HG02571 (cell line): ENCODE measurements around the gene WIF1.

ENCODE experiments used
- ATAC-seq: cut with Tn5 transposase; IDR thresholded peaks from one replicate; pipeline ENCODE4 v1.9.1; 2021; ENCODE audit warnings: mild to moderate bottlenecking, moderate library complexity; ENCODE audit not compliant: unreplicated experiment

WIF1 gene

DNA sequence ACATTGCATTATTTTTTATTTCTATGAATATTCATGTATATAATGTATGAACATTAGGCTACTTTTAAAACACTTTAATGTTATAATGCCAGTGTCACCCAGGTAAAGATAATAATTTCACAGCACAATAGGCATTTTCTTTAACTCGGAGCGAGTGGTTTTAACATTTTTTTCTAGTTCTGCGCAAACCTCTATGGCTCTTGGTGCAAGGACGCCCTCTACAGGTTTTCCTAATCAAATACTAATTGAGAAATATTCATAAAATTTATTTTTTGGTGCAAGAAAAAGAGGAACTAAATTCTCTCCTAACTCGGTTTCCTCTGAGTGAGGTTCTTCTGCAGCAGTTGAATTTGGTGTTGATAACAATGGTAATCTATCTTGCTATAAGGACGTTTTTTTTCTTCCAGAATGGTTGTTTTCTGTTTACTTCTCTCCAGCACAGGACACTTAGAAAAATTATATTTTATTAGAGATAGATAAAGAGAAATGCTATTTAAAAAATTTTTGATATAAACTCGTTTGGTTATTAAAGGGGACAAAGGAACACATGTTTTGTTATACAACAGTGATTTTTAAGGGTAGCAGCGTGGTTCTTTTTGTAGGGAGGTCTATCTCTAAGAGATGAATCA lies 2.4 kb upstream of the WIF1 start:
- ATAC-seq = no peak

DNA sequence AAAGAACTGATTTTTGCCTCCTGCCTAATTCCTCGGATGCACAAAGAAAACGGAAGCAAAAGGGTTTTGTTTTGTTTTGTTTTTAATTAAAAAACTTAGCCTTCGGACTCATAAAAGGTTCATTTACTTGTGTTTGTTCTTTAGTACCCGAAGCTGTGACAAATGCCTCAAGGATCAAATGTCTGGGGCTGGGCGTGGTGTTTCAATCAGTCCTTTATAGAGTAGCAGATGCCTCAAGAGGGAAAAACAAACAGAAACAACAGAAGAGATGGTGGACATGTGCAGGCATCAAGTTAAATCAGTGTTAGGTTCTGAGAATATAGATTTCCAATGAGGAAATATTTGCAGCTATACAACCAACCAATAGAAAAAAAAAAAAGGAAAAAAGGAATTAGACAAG lies 1.6 kb upstream of the WIF1 start:
- no peak for ATAC-seq

DNA sequence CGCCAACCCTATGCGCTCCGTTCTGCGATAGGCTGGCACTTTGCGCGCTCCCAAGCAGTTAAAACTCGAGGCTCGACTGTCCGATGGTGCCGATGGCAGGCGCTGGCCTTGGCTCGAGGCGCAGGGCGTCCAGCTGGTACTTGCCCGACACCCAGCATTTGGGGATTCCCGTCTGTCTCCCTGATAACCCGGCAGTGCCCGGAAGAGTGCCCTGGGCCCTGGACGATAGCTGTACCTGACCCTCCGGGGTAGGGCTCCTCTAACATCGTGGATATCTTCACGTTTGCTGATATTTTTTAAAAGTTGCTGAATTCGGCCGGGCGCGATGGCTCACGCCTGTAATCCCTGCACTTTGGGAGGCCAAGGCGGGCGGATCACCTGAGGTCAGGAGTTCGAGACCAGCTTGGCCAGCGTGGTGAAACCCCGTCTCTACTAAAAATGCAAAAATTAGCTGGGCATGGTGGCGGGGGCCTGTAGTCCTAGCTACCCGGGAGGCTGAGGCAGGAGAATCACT lies 908 bp upstream of the WIF1 start:
- ATAC-seq = no peak

DNA sequence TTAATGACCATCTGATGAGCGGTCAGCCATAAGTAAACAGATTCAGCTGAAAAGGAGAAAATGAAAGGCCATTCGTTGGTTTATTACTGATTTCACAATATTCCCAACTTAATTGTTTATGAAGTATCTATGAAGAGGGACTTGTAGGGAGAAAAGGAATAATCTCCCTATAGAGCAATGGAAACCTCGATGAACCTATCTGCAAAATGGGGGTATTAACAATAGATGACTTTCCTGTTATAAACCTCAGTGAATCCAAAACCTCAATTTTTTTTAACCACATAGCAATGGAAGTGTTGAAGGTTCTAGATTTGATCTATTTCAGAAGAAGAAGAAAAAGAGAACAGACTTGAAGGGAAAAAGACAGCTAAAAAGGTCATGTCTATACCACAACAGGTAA lies 2.0 kb downstream of the WIF1 start:
- ATAC-seq = no peak

DNA sequence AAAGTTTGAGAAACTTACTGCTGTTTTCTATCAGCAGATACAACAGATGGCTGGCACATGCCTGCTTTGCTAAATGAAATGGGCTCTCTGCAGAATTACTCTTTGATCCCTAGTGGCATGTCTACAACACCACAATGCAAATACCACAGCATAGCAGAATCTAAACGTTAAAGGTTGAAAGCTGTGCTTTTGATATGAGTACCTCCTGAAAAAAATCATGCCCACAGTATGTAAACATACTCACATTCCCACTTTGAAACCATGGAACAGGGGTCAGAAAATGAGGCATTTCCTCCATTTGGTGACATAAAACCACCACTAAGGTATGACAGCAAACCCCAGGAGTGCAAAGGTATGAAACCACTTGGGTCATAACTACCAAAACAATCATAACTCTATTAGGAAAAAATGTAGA lies 7.5 kb downstream of the WIF1 start:
- ATAC-seq = no peak

DNA sequence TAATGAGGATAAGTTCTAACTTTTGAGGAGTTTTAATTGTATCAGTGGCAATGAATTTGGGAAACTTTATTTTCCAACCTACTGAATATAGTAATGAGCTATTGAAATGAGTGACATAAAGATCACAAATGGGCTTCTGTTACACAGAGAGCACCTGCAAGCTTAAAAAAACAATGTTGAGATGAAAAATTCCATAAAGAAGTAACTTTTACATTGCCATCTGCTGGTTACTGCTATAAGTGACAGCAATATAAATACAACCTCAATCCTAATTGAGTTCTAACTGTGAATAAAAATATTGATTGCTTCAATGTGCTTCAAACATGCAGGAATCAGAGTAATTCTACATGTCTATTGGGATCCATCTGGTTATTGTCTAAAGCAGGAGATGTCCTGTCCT lies 14.2 kb downstream of the WIF1 start:
- ATAC-seq = no peak

DNA sequence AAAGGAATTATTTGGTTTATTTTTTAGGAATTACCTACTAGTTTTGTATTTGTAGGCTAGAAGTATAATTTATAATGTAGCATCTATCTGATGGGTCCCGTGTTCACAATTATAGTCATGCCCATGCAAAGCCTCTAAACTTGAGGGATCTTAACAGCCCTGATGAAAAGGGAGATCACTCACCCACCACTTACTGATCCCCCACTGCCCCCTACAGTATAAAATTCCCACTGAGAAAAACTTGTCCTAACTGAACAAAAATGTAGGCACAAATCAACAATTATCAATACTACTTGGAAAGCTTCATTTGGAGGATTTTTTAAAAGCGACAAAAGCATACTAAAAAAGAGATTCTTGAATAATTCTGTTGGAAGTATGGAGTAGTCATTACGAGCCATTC lies 21.0 kb downstream of the WIF1 start:
- no peak for ATAC-seq

DNA sequence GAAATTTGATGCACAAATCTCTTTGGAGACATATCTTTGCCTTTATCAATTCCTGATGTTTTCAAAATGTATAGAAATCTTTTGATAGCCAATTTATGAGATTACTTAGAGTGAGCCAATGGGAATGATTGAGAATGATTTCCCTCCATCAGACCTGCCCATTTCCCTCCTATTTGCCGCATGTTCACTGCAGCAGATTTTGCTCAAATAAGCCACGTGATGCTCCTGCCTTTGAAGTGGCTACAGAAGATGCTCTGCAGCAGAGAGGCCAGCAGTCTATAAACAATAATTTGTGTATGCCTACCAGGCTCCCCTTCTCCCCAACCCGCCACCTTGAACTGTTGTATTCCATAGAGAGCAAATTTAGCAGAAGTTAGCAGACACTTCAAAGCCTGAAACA lies 21.9 kb downstream of the WIF1 start:
- ATAC-seq = no peak

DNA sequence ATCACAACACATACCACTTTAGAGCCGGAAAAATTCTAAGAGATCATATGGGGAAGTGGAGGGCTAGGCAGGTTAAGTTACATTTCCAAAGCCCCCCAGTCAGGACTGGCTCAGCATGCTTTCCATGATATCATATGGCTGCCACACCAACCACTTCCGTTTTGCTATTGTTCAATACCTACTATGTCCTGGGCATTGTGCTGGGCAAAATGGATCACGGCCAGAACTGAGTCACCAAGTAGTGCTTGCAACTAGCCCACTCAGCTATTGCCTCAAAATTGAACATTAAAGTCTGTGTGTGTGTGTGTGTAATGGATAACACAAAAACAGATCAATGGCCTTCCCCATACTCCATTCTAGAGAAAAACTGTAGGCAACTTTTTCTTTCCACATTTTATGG lies 22.7 kb downstream of the WIF1 start:
- ATAC-seq = no peak

DNA sequence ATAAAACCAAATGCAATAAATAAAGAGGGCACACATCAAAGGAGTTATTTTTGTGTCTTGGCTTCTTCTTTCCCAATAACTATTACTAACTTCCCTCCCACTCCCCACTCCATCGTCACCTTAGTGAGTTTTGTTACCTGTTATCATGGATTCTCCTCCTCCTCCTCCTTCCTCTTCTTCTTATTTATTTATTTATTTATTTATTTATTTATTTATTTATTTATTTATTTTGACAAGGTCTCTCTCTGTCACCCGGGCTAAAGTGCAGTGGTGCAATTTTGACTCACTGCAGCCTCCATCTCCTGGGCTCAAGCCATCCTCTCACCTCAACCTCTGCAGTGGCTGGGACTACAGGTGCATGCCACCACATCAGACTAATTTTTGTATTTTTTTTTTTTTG lies 26.4 kb downstream of the WIF1 start:
- no peak for ATAC-seq

DNA sequence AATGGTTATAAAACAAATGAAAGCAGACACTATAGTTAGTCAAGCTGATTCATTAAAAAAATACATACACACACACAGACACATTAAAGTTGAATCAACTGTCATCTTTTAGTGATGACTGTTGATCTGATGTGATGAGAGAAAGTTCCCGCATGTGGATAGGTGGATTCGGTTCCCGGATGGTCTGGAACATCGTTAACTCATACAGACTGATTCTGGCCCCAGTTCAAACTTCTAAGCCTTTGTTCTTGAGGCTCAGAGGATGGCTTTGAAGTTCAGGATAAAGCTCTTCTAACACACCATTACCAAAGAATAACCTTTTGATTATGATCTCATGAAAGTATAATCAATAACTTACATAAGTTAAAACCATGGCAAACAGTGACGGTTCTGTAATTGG lies 27.5 kb downstream of the WIF1 start:
- no peak for ATAC-seq

DNA sequence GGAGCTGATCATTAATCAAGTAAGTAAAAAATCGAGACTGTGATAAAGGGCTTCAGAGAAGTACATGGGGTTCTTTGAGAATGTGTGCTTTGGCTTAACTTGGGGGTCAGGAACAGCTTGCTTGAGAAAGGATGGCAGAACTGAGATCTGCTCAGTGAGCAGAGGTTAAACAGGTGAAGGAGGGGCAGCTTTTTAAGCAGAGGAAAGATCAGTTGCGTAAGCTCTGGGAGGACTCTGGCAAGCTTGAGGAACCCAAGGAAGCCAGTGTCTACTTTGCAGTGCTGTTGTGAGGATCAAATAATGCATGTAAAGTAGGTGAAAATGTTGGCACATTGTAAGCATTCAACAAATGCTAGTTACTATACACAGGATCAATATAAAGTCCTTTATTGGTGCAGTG lies 30.6 kb downstream of the WIF1 start:
- no peak for ATAC-seq

DNA sequence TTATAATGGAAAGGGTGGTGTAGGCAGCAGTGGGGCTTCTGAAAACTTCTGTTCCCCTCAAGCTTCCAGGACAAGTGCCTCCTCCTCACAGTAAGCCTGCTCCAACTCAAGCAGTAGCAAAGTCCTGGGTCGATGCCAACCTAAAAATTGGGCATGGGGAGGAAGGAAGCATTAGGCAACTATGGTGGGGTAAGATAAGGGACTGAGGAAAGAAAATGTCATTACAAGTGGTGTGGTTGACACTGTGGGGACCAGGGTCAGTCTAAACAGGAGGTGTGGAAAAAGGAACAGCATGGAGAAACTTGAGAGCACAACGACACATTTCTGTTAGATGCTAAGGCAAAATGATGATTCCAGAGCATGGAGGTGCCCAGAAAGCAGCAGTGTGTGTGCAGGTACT lies 34.9 kb downstream of the WIF1 start:
- ATAC-seq = no peak

DNA sequence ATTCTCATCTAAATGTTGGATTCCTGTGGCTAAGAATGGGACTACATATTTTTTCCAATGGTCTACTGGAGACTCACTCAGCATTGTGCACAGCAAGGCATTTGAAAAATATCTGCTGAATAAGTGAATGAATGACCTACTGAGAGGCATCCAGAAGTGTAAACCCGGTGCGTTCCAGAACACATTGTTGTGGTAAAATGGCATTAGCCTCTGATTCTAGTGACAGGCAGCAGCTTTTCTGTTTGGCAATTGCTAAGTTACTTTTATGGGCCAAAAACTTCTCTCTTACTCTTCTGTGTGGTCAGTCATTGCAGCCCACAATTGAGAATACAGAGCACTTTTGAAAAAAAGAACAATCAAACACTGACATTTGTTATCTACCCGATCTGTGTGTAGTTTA lies 36.5 kb downstream of the WIF1 start:
- no peak for ATAC-seq

DNA sequence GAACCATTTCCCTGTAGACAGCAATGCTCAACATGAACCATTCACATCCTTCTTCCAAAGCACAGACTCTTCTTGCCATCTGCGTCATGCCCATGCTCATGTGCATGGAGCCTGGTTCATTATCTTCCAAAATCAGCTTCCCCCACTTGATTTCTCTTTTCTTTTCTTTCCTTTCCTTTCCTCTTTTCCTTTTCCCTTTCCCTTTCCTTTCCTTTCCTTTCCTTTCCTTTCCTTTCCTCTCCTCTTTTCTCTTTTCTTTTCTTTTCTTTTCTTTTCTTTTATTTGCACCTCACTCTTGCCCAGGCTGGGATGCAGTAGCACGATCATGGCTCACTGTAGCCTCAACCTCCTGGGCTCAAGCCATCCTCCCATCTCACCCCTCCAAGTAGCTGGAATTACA lies 37.5 kb downstream of the WIF1 start:
- ATAC-seq = no peak

DNA sequence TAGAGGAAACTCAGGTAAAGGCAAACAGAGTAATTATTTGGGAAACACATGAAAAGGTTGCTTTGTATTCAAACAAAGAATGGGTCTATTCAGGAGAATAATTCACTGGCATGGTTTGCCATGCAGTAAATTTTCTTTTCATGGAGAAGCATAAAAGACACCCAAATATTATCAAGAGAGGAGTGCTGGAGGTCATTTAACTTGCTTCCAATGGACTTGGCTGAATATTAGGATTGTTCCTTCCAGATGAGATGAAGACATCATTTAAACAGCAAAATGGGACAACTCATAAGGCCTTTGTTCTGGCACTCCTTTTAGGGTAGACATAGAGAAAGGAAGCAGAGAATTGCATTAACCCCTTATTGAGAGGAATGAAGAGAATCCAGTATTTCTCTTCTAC lies 38.7 kb downstream of the WIF1 start:
- no peak for ATAC-seq

DNA sequence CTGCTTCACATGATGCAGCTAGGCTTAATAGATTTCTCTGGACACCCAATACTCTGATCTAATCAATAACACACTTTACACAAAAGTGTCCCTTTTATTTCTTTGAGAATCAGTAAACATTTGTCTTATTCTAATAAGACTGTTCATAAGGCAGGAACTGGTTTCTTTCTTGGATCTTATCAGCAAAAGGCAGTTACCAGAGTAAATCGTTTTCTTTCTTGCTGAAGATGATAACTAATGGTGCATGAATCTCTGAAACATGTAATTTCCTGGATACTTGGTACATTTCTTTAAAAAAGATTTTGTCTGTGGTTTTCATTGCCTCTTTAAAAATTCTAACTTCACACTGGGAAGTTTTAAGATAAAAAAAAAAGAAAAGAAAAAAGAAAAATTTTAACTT lies 39.6 kb downstream of the WIF1 start:
- no peak for ATAC-seq

DNA sequence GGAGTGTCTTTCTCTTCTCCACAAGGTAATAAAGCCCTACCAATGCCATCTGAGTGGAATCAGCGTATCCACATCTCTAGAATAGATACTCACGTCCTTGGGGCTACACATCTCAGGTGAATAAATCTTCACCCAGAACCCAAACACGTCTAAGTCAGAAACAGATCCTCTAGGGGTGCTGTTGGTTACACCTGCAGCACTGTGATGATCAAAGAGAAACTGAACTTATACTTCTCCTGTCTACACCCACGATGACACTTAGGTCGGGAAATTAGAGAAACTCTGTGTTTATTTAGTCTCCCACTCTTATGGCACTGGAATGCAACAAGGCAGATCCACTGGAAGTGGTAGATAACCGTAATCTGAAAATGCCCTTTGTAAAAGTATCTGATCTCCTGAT lies 46.2 kb downstream of the WIF1 start:
- no peak for ATAC-seq

DNA sequence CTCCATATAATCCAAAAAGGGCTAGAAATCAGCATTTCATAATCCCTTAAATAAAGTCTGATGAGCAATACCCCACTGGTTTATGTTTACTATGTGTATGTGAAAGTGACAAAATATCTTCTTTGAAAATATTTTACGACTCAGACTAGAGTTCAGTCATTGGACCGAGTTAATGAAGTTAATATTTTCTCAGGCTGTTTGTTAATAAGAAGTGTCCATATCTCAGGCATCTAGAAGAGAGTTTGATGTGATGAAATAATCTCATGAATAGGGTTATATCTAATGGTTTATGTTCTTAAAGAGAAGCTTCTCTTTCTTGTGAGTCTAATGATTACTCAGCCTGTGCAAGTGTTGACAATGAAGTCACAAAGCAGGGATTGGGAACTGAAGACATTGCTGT lies 51.8 kb downstream of the WIF1 start:
- no peak for ATAC-seq

DNA sequence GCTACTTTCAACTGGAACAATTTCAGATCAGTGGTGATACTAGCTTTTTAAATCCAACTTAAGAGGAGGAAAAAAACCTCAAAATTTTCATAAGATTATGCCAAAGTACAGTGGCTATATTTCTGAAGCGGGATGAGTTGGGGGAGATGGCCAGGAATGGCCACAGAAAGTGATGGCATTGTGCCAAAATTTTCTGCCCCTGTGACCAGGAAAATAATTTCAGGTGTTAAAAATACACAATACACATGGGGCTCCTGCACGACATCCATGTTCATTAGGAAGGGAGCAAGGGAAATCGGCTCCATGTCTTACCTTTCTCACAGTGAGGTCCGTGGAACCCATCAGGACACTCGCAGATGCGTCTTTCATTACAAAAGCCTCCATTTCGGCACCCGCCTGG lies 53.7 kb downstream of the WIF1 start:
- ATAC-seq = no peak

DNA sequence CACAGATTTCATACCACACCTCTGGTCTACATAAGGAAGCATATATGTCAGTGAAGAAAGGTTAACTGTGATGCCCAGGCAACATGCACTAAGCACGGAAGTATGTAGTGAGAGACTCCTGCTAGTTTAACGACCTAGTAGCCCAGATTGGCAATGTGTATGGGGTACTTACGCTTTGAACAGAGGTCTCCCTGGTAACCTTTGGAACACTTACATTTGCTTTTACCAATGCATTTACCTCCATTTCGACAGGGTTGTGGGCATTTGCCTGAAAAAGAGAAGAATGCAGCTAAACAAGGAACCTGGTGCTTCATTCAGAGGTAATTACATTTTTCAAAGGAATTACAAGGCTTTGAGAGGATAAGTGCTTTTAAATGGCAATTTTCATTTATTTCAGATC lies 65.2 kb downstream of the WIF1 start:
- no peak for ATAC-seq

DNA sequence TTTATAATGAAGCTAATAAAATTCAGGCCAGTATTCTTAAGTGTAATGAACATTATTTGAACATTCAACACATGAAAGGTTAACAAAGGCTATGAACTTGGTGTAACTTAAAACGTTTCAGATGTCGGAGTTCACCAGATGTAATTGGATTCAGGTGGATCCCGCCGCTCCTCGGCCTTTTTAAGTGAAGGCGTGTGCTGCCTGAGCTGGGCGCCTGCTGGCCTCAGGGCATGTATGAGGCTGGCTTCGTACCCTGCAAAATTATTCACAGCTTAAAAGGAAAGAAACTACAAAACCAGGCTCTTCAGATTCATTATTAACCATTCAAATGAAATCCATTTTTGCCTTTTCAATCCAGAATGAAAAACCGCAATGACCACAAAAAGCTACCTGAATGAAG lies 69.9 kb downstream of the WIF1 start:
- ATAC-seq = no peak

DNA sequence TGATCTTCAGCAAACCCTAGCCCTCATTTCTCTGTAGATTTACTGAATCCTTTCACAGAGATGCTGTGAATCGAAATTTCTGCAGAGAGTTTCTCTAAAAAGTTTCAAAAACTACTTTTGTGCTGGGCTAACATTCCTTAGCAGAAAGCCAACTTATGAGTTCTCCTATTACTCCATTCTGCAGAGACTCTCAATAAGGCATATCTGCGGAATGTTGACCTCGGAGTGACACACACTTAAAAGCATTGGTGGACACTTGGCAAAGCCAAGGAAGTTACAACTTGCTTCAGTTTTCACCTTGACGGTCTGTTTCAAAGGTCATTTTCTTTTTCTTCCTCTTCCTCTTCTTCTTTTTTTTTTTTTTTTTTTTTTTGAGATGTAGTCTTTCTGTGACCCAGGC lies 75.8 kb downstream of the WIF1 start:
- no peak for ATAC-seq

DNA sequence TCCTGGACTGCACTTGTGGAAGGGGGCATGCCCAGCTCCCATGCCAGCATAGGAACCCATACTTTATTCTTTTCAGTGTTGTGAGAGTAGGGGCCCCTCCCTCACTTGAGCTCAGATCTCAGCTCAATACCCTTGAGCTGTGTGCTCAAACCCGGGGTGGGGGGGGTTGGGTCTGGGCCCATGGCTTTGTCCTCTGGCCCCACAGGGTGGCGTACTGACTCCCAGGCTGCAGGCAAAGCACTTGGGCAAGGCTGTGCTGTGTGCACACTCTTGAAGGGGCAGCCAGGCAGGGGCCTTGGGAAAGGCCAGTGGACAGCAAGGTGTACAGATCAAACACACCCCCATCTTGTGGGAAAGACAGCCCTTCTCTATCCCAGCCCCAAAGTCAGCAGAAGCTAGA lies 81.8 kb downstream of the WIF1 start:
- no peak for ATAC-seq
